Left lung (tissue), 10 donors: Measurements from ENCODE around the gene HRCT1. TPM values are rescaled to one million over a fixed set of nuclear protein-coding genes. Genes with fewer than 3 reads are reported as not detected.

Experiments
- ATAC-seq: fragments of 200-7000 bp; cut with Tn5 transposase; one replicate; pipeline ENCODE4 v1.9.1; 2020; ENCODE audit warnings: moderate library complexity
- DNase-seq, 4 donors: peaks; one replicate each; pipeline ENCODE4 v3.0.0-alpha.2; 2013 to 2020
- H3K27ac ChIP-seq, 2 donors: fragments of 200-600 bp; sonication (generic) in 1 of 2; one replicate each; pipeline versions ENCODE4 v1.5.0 to v1.8.0; 2020 to 2021
- H3K27me3 ChIP-seq, 2 donors: fragments of 200-600 bp; sonication (generic) in 1 of 2; one replicate each; pipeline versions ENCODE4 v1.5.0 to v1.8.0; 2020 to 2021
- H3K36me3 ChIP-seq, 2 donors: fragments of 200-600 bp; sonication (generic) in 1 of 2; one replicate each; pipeline versions ENCODE4 v1.5.0 to v1.8.0; 2020 to 2021
- H3K4me1 ChIP-seq, 2 donors: fragments of 200-600 bp; one replicate each; pipeline ENCODE4 v1.8.0; 2021
- H3K4me3 ChIP-seq, 2 donors: fragments of 200-600 bp; sonication (generic) in 1 of 2; one replicate each; pipeline versions ENCODE4 v1.5.0 to v1.8.0; 2020 to 2021; ENCODE audit warnings: mild to moderate bottlenecking in 1 of 2
- H3K9me3 ChIP-seq, 2 donors: fragments of 200-600 bp; sonication (generic) in 1 of 2; one replicate each; pipeline versions ENCODE4 v1.5.0 to v1.8.0; 2020 to 2021
- intact Hi-C, 2 donors: fragments of 100-400 bp; cut with DNase I; formaldehyde crosslinking; loops; one replicate each; pipeline versions ENCODE4 v1.11.2 to v1.14.2; 2022
- polyA plus RNA-seq, 6 donors: library from polyadenylated mRNA; unstranded; fragments of 120-200 nt; gene quantifications; one replicate each; pipeline ENCODE4 v1.2.1, GENCODE V29; 2013; ENCODE audit not compliant: insufficient read length in 6 of 6
- total RNA-seq, 2 donors: library from RNA; stranded (reverse); fragmentation: NEBNext Ultra II Directional; extraction: Animal tissue kit (Norgen Biotek cat#: 25700); gene quantifications; one replicate each; pipeline ENCODE4 v1.2.1, GENCODE V29; 2021
- TF ChIP-seq, protein P1 (sequence below), 2 donors: fragments of 200-600 bp; sonication (generic) in 1 of 2; IDR thresholded peaks; one replicate each; pipeline versions ENCODE4 v1.5.0 to v1.8.0; 2021; ENCODE audit warnings: antibody characterized with exemption in 2 of 2
- donor health status: DM: no; HTN: yes; CAD: no.
- donor health status: DM: no; HTN: no; CAD: no.

Gene HRCT1
- total and polyA plus RNA-seq, 8 donors = 0.29 to 3.1 (median 0.71) TPM; not detected in 1

DNA sequence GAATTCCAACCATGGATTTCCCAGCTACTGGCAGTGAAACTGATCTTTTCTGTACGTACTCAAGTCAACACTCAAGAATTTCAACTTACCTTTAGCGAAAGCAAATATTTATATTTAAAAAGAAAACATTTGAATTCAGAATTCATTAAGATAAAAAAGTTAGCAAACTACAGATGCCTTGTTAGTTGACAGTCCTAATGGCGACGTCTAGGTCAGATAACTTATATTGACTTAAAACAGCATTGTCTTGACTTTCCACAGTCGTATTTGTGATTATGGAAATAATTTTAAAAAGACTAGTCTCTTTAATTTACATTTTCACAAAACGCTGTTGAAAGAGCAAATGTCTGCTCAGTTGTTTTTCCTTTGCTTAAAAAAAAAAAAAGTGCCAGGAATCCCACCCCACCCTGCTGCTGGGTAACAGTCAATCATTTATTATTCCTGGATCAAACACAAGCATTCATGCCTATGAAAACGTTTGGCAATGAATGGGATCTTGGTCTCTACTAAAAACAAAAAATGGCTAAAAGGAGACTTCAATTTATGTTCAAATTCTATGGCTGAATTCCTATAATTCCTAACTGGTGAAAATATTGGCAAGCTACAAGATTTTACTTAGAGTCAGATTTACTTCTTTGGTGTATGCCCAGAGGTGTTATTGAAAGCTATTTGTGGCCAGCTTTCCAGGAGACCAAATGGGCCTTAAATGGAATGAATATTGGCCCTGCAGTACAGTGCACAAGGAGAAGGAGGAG, 29.9 kb downstream of the HRCT1 start:
- H3K4me1 ChIP-seq = peaks cover 4 to 7% of the 10 kb centered on the region in 2 donors
- H3K36me3 ChIP-seq = no peaks in the 10 kb centered on the region
- no peak overlapping the region for H3K4me3 ChIP-seq
- ATAC-seq (no peak), DNase-seq (no peak)
- TF ChIP-seq, protein P1, sequence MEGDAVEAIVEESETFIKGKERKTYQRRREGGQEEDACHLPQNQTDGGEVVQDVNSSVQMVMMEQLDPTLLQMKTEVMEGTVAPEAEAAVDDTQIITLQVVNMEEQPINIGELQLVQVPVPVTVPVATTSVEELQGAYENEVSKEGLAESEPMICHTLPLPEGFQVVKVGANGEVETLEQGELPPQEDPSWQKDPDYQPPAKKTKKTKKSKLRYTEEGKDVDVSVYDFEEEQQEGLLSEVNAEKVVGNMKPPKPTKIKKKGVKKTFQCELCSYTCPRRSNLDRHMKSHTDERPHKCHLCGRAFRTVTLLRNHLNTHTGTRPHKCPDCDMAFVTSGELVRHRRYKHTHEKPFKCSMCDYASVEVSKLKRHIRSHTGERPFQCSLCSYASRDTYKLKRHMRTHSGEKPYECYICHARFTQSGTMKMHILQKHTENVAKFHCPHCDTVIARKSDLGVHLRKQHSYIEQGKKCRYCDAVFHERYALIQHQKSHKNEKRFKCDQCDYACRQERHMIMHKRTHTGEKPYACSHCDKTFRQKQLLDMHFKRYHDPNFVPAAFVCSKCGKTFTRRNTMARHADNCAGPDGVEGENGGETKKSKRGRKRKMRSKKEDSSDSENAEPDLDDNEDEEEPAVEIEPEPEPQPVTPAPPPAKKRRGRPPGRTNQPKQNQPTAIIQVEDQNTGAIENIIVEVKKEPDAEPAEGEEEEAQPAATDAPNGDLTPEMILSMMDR (IDR thresholded peaks at IDR 0.05) = no peak
- no peaks in the 10 kb centered on the region for H3K27me3 ChIP-seq
- intact Hi-C loops = no loop called here
- no peaks in the 10 kb centered on the region for H3K9me3 ChIP-seq
- no peak overlapping the region for H3K27ac ChIP-seq

DNA sequence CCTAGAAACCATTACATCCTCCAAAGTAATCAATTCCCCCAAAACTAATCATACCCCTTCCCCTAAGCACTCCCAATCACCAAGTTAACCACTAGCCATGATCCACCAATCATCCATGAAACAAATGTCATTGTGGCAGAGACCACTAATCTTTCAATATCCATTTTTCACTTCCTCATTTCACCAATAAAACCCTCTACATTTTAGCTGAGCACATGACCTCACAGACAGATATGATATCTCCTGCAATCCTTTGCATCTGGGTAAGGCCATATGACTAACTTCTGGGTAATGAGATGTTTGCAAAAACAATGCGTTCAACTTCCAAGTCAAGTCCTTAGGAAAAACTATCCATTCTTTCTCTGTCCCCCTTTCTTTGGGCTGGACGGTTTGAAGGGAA, 31.2 kb downstream of the HRCT1 start:
- Histone ChIP-seq H3K4me3 (no peak overlapping the region), H3K27ac (no peak overlapping the region), H3K9me3 (no peaks in the 10 kb centered on the region), H3K4me1 (peaks cover 4 to 7% of the 10 kb centered on the region in 2 donors), H3K27me3 (no peaks in the 10 kb centered on the region), H3K36me3 (no peaks in the 10 kb centered on the region)
- intact Hi-C loops = no loop called here
- ATAC-seq = no peak
- no peak for DNase-seq
- TF ChIP-seq, protein P1 (IDR thresholded peaks at IDR 0.05) = no peak

DNA sequence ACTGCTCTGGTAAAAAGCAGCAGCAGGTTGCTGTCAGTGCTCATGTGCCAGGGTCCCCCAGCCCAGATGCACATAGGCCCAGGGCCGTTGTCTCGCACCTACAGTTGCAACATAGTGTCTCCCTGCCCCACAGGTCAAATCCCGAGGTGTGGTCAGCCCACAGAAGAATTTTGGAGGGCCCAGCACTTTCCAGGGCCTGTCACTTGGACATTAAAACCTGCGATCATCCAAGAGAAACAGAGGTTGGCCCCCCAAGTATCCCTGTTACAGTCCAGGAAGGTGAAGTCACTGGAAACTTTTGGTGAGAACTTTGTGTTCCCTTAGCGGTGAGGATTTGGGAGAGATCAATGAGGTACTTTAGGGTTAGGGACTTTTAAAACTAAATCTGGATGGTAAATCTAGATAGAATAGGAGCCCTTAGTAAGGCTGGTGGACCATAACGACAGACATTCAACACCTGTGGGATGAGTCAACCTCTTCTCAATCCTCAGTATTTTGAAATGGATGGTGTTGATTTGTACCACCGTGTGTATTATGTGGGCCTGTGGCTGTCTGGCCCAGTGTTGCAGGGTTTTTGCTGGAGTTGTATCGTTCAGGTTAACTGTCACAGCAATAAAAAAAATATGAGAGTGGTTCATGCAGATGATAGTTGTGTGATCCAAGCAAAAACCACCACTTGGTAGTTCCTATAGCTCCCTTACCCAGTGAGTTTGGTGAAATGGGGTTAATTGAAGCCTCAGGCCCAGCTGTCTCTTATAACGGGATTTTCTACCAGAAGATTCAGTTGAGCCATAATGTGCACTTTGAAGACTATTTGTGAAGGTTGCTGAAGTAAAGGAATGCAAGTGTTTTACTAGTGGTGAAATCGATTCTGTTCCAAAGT, 32.7 kb downstream of the HRCT1 start:
- no peak for DNase-seq
- no peak for ATAC-seq
- H3K27me3 ChIP-seq = no peaks in the 10 kb centered on the region
- no peak overlapping the region for H3K4me3 ChIP-seq
- H3K4me1 ChIP-seq = peaks cover 0 to 4% of the 10 kb centered on the region in 2 donors
- no peaks in the 10 kb centered on the region for H3K9me3 ChIP-seq
- H3K36me3 ChIP-seq = no peaks in the 10 kb centered on the region
- intact Hi-C loops = no loop called here
- H3K27ac ChIP-seq = no peak overlapping the region
- TF ChIP-seq, protein P1 (IDR thresholded peaks at IDR 0.05) = no peak

DNA sequence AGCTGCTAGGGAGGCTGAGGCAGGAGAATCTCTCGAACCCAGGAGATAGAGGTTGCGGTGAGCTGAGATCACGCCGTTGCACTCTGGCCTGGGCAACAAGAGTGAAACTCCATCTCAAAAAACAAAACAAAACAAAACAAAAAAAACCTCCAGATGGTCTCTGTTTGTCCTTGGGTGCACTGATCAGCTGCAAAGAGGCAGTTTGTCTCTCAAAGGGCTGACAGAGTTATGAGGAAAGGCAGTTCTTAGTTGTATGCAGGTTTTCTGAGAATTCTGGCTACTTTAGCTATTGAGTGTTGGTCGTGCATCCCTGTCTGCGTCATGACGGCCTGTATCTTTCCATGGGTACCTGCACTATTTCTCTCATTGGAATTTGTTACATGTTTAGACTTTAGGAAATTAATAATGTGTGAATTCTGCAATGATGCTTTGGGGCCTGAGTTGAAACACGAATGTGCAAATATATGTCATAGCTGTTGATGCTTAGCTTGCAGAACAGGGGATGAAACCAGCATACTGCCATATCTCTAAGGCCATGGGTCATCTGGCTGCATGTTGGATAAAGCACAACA, 33.8 kb downstream of the HRCT1 start:
- Histone ChIP-seq H3K4me1 (peaks cover 0 to 4% of the 10 kb centered on the region in 2 donors), H3K36me3 (no peaks in the 10 kb centered on the region), H3K4me3 (no peak overlapping the region), H3K27me3 (no peaks in the 10 kb centered on the region), H3K27ac (no peak overlapping the region), H3K9me3 (no peaks in the 10 kb centered on the region)
- TF ChIP-seq, protein P1 (IDR thresholded peaks at IDR 0.05) = no peak
- DNase-seq (no peak), ATAC-seq (no peak)
- intact Hi-C loops = no loop called here
